ENCODE measurements around the gene HGD. TPM values are rescaled to one million over a fixed set of nuclear protein-coding genes. Genes with fewer than 3 reads are reported as not detected.
A peak's percentile ranks its signal among the peaks of the same experiment; 100 is the strongest.

The HGD gene
- total RNA-seq, 1 experiment from 2014 or later, result 0.59 TPM

DNA sequence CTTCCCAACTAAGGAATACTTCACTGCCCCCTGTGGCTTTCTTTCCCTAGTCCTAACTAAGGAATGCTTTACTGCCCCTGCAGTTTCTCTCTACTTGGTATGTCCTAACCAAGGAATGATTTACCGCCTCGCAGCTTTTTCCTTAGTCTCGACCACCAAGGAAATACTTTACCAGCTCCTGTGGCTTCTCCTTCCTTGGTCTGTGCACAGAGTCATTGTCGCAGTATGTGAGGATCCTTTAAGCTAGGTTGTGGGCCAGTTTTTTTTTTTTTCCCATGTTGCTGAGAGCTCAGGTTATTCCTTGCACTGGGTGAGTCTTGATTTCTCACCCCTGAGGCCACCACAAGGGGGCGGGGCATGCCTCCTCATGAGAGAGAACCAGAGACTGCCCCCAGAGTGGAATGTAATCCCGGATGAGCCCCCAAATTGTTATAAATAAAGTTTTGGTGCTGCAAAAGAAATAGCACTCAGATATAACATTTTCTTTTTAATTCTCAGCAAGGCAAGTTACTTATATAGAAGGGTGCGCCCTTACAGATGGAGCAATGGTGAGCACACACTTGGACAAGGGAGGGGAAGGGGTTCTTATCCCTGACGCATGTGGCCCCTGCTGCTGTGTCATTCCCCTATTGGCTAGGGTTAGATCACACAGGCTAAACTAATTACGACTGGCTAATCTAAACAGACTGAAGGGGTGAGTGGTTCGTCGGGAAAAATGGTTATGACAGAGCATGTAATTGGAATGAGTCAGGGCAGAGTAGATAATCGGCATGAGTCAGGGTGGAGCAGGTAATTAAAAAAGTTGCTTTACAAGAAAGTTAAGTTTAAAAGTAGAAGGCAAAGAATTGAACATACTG, 58.9 kb downstream of the HGD start (continued):
- TF ChIP-seq, protein P1, sequence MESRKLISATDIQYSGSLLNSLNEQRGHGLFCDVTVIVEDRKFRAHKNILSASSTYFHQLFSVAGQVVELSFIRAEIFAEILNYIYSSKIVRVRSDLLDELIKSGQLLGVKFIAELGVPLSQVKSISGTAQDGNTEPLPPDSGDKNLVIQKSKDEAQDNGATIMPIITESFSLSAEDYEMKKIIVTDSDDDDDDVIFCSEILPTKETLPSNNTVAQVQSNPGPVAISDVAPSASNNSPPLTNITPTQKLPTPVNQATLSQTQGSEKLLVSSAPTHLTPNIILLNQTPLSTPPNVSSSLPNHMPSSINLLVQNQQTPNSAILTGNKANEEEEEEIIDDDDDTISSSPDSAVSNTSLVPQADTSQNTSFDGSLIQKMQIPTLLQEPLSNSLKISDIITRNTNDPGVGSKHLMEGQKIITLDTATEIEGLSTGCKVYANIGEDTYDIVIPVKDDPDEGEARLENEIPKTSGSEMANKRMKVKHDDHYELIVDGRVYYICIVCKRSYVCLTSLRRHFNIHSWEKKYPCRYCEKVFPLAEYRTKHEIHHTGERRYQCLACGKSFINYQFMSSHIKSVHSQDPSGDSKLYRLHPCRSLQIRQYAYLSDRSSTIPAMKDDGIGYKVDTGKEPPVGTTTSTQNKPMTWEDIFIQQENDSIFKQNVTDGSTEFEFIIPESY (IDR thresholded peaks at IDR 0.05; ENCODE audit: extremely low read depth, insufficient replicate concordance, low read length), result no peak
- TF ChIP-seq EZH2 (IDR thresholded peaks at IDR 0.05), result no peak
- no peak for TF ChIP-seq ELF1 (IDR thresholded peaks at IDR 0.05; ENCODE audit: borderline replicate concordance, low read depth)
- no peak for TF ChIP-seq SIN3A (IDR thresholded peaks at IDR 0.05; ENCODE audit: low read depth)
- peak; percentile 79 for TF ChIP-seq RAD21 (IDR thresholded peaks at IDR 0.05; ENCODE audit: low read depth)
- TF ChIP-seq FOSL1 (IDR thresholded peaks at IDR 0.05; ENCODE audit: low read depth), result peak; percentile 83

DNA sequence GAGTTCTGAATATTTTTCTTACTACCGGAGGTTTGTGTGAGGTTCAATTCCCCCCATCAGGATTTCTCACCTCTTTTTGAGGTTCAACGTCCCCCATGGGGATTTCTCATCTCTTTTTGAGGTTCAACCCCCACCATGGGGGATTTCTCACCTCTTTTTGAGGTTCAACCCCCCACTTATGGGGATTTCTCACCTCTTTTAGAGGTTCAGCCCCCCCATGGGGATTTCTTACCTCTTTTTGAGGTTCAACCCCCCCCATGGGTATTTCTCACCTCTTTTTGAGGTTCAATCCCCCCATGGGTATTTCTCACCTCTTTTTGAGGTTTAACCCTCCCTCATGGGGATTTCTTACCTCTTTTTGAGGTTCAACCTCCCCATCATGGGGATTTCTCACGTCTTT, 59.6 kb downstream of the HGD start:
- TF ChIP-seq ZNF274 (IDR thresholded peaks at IDR 0.05; ENCODE audit: low read depth, low read length) (no peak), FOSL1 (IDR thresholded peaks at IDR 0.05; ENCODE audit: low read depth) (no peak), SP1 (IDR thresholded peaks at IDR 0.05; ENCODE audit: low read depth) (no peak), EZH2 (IDR thresholded peaks at IDR 0.05) (no peak), EZH2phosphoT487 (IDR thresholded peaks at IDR 0.05; ENCODE audit: borderline replicate concordance) (no peak), CBX3 (IDR thresholded peaks at IDR 0.05; ENCODE audit: low read depth) (no peak), EGR1 (IDR thresholded peaks at IDR 0.05; ENCODE audit: low read depth) (no peak), ATF3 (IDR thresholded peaks at IDR 0.05) (no peak), RAD21 (IDR thresholded peaks at IDR 0.05; ENCODE audit: low read depth) (no peak), YY1 (IDR thresholded peaks at IDR 0.05; ENCODE audit: extremely low read depth, insufficient replicate concordance, low read depth, low read length) (no peak)
- TF ChIP-seq, protein P2, sequence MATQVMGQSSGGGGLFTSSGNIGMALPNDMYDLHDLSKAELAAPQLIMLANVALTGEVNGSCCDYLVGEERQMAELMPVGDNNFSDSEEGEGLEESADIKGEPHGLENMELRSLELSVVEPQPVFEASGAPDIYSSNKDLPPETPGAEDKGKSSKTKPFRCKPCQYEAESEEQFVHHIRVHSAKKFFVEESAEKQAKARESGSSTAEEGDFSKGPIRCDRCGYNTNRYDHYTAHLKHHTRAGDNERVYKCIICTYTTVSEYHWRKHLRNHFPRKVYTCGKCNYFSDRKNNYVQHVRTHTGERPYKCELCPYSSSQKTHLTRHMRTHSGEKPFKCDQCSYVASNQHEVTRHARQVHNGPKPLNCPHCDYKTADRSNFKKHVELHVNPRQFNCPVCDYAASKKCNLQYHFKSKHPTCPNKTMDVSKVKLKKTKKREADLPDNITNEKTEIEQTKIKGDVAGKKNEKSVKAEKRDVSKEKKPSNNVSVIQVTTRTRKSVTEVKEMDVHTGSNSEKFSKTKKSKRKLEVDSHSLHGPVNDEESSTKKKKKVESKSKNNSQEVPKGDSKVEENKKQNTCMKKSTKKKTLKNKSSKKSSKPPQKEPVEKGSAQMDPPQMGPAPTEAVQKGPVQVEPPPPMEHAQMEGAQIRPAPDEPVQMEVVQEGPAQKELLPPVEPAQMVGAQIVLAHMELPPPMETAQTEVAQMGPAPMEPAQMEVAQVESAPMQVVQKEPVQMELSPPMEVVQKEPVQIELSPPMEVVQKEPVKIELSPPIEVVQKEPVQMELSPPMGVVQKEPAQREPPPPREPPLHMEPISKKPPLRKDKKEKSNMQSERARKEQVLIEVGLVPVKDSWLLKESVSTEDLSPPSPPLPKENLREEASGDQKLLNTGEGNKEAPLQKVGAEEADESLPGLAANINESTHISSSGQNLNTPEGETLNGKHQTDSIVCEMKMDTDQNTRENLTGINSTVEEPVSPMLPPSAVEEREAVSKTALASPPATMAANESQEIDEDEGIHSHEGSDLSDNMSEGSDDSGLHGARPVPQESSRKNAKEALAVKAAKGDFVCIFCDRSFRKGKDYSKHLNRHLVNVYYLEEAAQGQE (IDR thresholded peaks at IDR 0.05; ENCODE audit: low read depth), result no peak
- ChIA-PET RAD21 (ENCODE audit: low non-redundant PET in 1 of 2, low total read pairs in 2 of 2, uncharacterized antibody in 2 of 2, unreplicated experiment in 2 of 2) (interaction anchor here in 1 of 2 experiments (1.1 kb wide), 1 partner anchor 173 kb away, joined by 3 read pairs; no protein-coding TSS in a partner anchor), POLR2A (interaction anchor here (0.9 to 1.6 kb wide), 3 partner anchors 9 to 55 kb away, joined by 3 to 5 read pairs (median 4); partner anchors contain the start of gene NDUFB4), CTCF (interaction anchor here (0.5 to 1.2 kb wide), 9 partner anchors 9 to 643 kb away, joined by 3 to 6 read pairs (median 3); partner anchors contain the start of gene NDUFB4)
- Histone ChIP-seq H3K4me2 (ENCODE audit: low read length) (peak overlapping the region; percentile 78), H3K4me1 (ENCODE audit: control insufficient read depth in 1 of 2, insufficient read depth in 2 of 2, low read length in 2 of 2) (peaks cover 13 to 29% of the 10 kb centered on the region in 2 experiments), H4K20me1 (ENCODE audit: insufficient read depth) (no peaks in the 10 kb centered on the region), H3K9me3 (ENCODE audit: control insufficient read depth in 1 of 2, insufficient read depth in 1 of 2, low read depth in 1 of 2, low read length in 2 of 2) (no peaks in the 10 kb centered on the region), H3K9me2 (ENCODE audit: insufficient read depth) (no peaks in the 10 kb centered on the region), H3K36me3 (ENCODE audit: control insufficient read depth in 1 of 2, insufficient read depth in 2 of 2, low read length in 2 of 2) (no peaks in the 10 kb centered on the region), H2AFZ (ENCODE audit: low read depth, low read length, poor library complexity, severe bottlenecking) (peak overlapping the region; percentile 87), H3K27me3 (ENCODE audit: insufficient read depth, low read length) (no peaks in the 10 kb centered on the region), H3K27ac (ENCODE audit: low read depth, low read length) (peak overlapping the region; percentile 46), H3K4me3 (replicated peaks in 1 of 2; ENCODE audit: low read depth in 1 of 2, low read length in 2 of 2) (peak overlapping the region; percentile 43 to 49), H3K79me2 (ENCODE audit: insufficient read depth, low read length) (no peaks in the 10 kb centered on the region), H3K9ac (ENCODE audit: low read length) (peak overlapping the region; percentile 60)
- ATAC-seq (no peak), DNase-seq (ENCODE audit: low read depth, low spot score) (no peak)
- BruUV-seq (replicated peaks), result no TSS peak
- intact Hi-C loops (cut with micrococcal nuclease), result loop anchor here (2.0 kb wide), 1 partner anchor 120 kb away; the partner anchor contains the start of genes GTF2E1 and RABL3
